Right kidney (tissue), 9 donors: Measurements from ENCODE around the gene TBK1.

Experiments
- DNase-seq: peaks from one replicate; pipeline ENCODE4 v3.0.0-alpha.2; 2016
- long read RNA-seq, 8 donors: transcript quantifications; one replicate each; lab custom pipeline, GENCODE V29; 2026

Gene TBK1
- long read RNA-seq, donor 1, partial matches to known transcripts, result 6 of 7 reads
- long read RNA-seq, donor 1, other reads (novel, unspliced or antisense), result 0 of 7 reads
- long read RNA-seq, donor 2, partial matches to known transcripts, result 0 of 1 reads
- long read RNA-seq, donor 2, other reads (novel, unspliced or antisense), result 0 of 1 reads
- long read RNA-seq, donor 3, partial matches to known transcripts, result 0 of 2 reads
- long read RNA-seq, donor 3, other reads (novel, unspliced or antisense), result 0 of 2 reads
- long read RNA-seq, donor 4, result 0 reads
- long read RNA-seq, donor 5, partial matches to known transcripts, result 0 of 3 reads
- long read RNA-seq, donor 5, other reads (novel, unspliced or antisense), result 0 of 3 reads
- long read RNA-seq, donor 6, partial matches to known transcripts, result 0 of 1 reads
- long read RNA-seq, donor 6, other reads (novel, unspliced or antisense), result 0 of 1 reads
- long read RNA-seq, donor 7, partial matches to known transcripts, result 0 of 3 reads
- long read RNA-seq, donor 7, other reads (novel, unspliced or antisense), result 0 of 3 reads
- long read RNA-seq, donor 8, partial matches to known transcripts, result 0 of 2 reads
- long read RNA-seq, donor 8, other reads (novel, unspliced or antisense), result 0 of 2 reads

- DNase-seq, result peak; percentile 92
Measured at GRCh38 chr12:64451687-64452558, at the start of gene TBK1. Gene TBK1, plus strand, starts transcription at chr12:64452120. Its CDS starts 3,751 bp downstream, at chr12:64455871.

- DNase-seq, result no peak
Measured at GRCh38 chr12:64402181-64402580, 49.7 kb upstream of the TBK1 start.

- no peak for DNase-seq
Measured at GRCh38 chr12:64403707-64404469, 48.0 kb upstream of the TBK1 start, which contains the start of gene XPOT. Gene XPOT, plus strand, starts transcription at chr12:64404392. Its CDS starts 5,644 bp downstream, at chr12:64410036.

GRCh38 chr12:64404470-64405256 is 47.3 kb upstream of the TBK1 start:
- DNase-seq, result peak; percentile 98

GRCh38 chr12:64407342-64408223 is 44.3 kb upstream of the TBK1 start:
- no peak for DNase-seq

DNA sequence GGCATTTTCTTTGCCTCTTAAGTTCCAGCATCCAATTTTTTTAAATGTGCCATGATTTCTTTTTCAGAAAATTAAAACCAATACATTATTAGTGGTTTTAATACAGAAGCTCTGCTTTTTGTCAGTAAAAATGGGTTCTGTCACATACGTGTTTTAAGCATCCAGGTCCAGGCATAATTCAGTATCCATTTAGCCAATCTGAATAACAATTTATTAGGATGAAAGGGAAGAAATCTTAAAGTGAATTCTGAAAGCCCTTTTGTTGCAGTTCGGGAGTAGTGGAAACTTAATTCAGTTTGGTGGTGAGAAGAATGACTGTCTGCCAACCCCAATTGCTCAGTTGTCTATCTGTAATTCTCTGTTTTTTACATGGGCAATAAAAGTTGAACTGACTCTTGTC is 40.5 kb upstream of the TBK1 start:
- no peak for DNase-seq

GRCh38 chr12:64412459-64412858 is 39.5 kb upstream of the TBK1 start:
- no peak for DNase-seq

- DNase-seq, result no peak
Measured at GRCh38 chr12:64413884-64414283, 38.0 kb upstream of the TBK1 start.

GRCh38 chr12:64418209-64418608 is 33.7 kb upstream of the TBK1 start:
- DNase-seq, result no peak

DNA sequence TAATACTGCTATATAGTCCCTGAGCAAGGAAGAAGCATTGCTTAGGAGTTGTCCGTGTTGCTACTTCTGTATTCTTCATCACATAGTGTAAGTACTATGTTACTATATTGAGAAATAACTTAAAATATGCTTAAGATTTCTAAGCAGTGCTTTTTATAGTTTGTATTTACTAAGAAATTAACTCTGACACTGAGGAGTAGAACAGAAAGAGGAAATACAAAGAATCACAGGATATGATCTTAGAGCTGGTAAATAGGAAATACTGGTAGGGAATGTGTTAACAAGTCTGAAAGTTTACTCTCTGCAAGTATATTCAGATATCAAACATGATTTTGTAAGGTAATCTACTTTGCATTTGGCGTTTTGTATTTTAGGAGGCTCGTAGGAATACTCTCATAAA is 32.2 kb upstream of the TBK1 start:
- DNase-seq, result no peak

GRCh38 chr12:64427988-64428387 is 23.9 kb upstream of the TBK1 start:
- no peak for DNase-seq

DNA sequence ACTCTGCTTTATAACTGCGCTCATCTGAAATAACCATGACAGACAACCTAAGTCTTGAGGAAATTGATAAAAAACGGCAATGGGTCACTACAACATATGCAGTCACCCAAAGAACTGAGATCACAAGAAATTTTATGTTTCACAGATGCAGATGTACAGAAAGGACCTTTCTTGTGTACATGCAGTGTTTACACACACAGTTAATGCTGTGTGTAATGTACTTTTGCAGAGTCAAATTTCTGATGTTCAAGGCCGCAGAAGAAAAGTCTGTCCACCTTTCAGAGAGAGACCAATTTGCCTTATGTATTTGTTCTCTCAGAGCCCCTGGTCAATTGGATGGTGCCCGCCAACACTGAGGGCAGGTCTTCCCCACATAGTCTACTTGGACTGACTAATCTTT is 23.0 kb upstream of the TBK1 start:
- no peak for DNase-seq

- DNase-seq, result no peak
Measured at GRCh38 chr12:64430886-64431285, 21.0 kb upstream of the TBK1 start.

DNA sequence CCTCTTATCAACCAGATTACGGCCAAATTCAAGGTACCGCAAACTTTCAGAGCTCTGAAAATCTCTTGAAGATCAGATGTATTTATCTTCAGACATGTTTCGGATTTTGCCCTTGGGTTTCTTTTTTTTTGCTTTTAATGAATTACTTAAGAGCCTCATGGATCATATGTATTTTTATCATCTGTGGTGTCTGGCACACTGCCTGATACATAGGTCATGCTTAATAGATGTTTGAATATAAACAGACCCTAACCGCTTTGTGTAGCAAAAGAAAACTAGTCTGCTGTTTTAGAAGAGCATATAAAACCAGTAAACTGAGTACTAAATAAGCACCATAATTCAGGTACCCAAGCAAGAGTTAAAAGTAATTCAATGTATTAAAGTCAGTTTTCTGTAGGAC is 20.1 kb upstream of the TBK1 start:
- no peak for DNase-seq

DNA sequence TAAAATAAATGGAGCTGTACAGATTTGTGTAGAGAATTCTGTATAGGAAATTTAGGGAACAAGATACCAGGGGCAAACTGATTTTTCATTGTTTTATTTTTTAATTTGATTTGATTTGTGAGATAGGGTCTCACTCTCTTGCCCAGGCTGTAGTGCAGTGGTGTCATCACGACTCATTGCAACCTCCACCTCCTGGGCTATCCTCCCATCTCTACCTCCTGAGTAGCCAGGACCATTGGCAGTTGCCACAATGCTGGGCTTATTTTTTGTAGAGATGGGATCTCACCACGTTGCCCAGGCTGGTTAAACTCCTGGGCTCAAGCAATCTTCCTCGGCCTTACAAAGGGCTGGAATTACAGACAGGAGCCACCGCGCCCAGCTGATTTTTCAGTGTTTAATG is 18.0 kb upstream of the TBK1 start:
- no peak for DNase-seq

DNA sequence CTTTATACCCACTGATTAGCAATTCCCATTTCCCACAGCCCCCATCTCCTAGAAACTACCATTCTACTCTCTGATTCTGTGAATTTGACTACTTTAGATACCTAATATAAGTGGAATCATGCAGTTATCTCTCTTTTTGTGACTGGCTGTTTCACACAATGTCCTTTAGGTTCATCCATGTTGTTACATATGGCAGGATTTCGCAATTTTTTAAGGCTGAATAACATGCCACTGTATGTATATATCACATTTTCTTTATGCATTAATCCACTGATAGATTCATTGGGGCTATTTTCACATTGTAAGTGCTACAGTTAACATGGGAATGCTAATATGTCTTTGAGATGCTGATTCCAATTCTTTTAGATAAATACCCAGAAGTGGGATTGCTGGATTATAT is 11.8 kb upstream of the TBK1 start:
- DNase-seq, result no peak

DNA sequence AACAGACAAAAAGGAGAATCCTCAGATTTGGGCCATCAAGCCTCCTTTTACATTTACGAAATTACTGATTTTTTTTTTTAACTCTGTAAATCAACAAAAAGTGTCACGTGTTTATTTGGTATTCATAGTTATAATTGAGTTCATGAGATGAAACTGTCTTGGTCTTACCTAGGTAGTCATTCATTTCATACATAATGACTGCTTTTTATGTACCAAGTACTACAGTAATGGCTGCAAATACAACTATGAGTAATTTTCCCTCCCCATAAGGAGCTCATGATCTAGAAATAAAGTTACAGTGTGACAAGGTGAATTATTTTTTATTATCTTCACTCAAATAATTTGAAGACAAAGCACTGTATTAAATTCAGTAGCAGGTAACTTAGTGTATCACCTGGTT is 6.4 kb upstream of the TBK1 start:
- no peak for DNase-seq

- DNase-seq, result no peak
Measured at GRCh38 chr12:64446295-64446694, 5.6 kb upstream of the TBK1 start.

- DNase-seq, result no peak
Measured at GRCh38 chr12:64450057-64450640, 1.8 kb upstream of the TBK1 start.
